IMR-90 (cell line): ENCODE data around the gene AFTPH. TPM values are rescaled to one million over a fixed set of nuclear protein-coding genes. Genes with fewer than 3 reads are reported as not detected.

ENCODE experiments used
- ATAC-seq: fragments of 200-7000 bp; cut with Tn5 transposase; 2 replicates; pipeline ENCODE4 v1.9.1; 2020; ENCODE audit warnings: low read depth, mild to moderate bottlenecking, moderate library complexity
- BruUV-seq: library from RNA; stranded (reverse); fragments of 400-500 nt; replicated peaks from 2 replicates; lab custom pipeline; 2021; lab: Mats Ljungman, UMichigan
- CTCF ChIA-PET: fragments of 300-600 bp; formaldehyde crosslinking; extraction: SDS; loops from one replicate; lab custom pipeline; 2021; ENCODE audit warnings: antibody characterized with exemption; lab: Yijun Ruan, JAX
- POLR2A ChIA-PET: fragments of 300-600 bp; sonication (Branson Sonifier 250); formaldehyde crosslinking; loops from one replicate; lab custom pipeline; 2022; ENCODE audit warnings: antibody characterized with exemption; ENCODE audit not compliant: unreplicated experiment; lab: Charles Lee
- DNase-seq: peaks from one replicate; pipeline ENCODE4 v3.0.0; 2013
- H2AFZ ChIP-seq: replicated peaks from 2 replicates; pipeline ENCODE3; 2013; ENCODE audit warnings: low read length, mild to moderate bottlenecking; ENCODE audit not compliant: poor library complexity
- H2AK5ac ChIP-seq: 2 replicates; pipeline ENCODE4 v1.6.1; 2013; ENCODE audit warnings: low read depth, low read length, inconsistent platforms
- H2AK9ac ChIP-seq: replicated peaks from 2 replicates; pipeline ENCODE3; 2013; ENCODE audit warnings: mild to moderate bottlenecking, low read depth, low read length, moderate library complexity; ENCODE audit not compliant: poor library complexity
- H2BK120ac ChIP-seq: 2 replicates; pipeline ENCODE4 v1.6.1; 2013; ENCODE audit warnings: low read depth, low read length, inconsistent platforms
- H2BK15ac ChIP-seq: 3 replicates; pipeline ENCODE4 v1.6.1; 2013; ENCODE audit warnings: low read depth, low read length, inconsistent platforms
- H2BK20ac ChIP-seq: 2 replicates; pipeline ENCODE4 v1.6.1; 2013; ENCODE audit warnings: low read depth, mild to moderate bottlenecking, inconsistent platforms, low read length, moderate library complexity
- H2BK5ac ChIP-seq: 2 replicates; pipeline ENCODE4 v1.6.1; 2013; ENCODE audit warnings: mild to moderate bottlenecking, low read depth, low read length, inconsistent platforms; ENCODE audit not compliant: poor library complexity, severe bottlenecking
- H3K14ac ChIP-seq: replicated peaks from 2 replicates; pipeline ENCODE4 v1.6.1; 2013; ENCODE audit warnings: low read depth, low read length, inconsistent platforms
- H3K18ac ChIP-seq: 2 replicates; pipeline ENCODE4 v1.6.1; 2013; ENCODE audit warnings: low read depth, low read length, control low read depth
- H3K23ac ChIP-seq: 2 replicates; pipeline ENCODE4 v1.6.1; 2013; ENCODE audit warnings: low read depth, low read length, inconsistent platforms
- H3K27ac ChIP-seq: 2 replicates; pipeline ENCODE4 v1.5.1; 2013; ENCODE audit warnings: mild to moderate bottlenecking, control low read depth, low read length; ENCODE audit not compliant: insufficient read depth
- H3K27me3 ChIP-seq: 2 replicates; pipeline ENCODE4 v1.6.1; 2013; ENCODE audit warnings: low read length; ENCODE audit not compliant: control insufficient read depth, insufficient read depth
- H3K36me3 ChIP-seq: 2 replicates; pipeline ENCODE4 v1.6.1; 2013; ENCODE audit warnings: low read length, mixed read lengths; ENCODE audit not compliant: control insufficient read depth, insufficient read depth
- H3K4ac ChIP-seq: 2 replicates; pipeline ENCODE4 v1.6.1; 2013; ENCODE audit warnings: low read depth, low read length, inconsistent platforms
- H3K4me1 ChIP-seq: 2 replicates; pipeline ENCODE4 v1.6.1; 2013; ENCODE audit warnings: low read length, mixed read lengths; ENCODE audit not compliant: control insufficient read depth, insufficient read depth
- H3K4me2 ChIP-seq: 2 replicates; pipeline ENCODE4 v1.6.1; 2013; ENCODE audit warnings: low read depth, mild to moderate bottlenecking, control low read depth, low read length, moderate library complexity
- H3K4me3 ChIP-seq: 2 replicates; pipeline ENCODE4 v1.5.1; 2013; ENCODE audit warnings: low read depth, mild to moderate bottlenecking, control low read depth, low read length, moderate library complexity; ENCODE audit not compliant: insufficient read depth
- H3K56ac ChIP-seq: 2 replicates; pipeline ENCODE4 v1.6.1; 2013; ENCODE audit warnings: low read length, inconsistent platforms; ENCODE audit not compliant: insufficient read depth; ENCODE audit errors: extremely low read depth
- H3K79me1 ChIP-seq, 2 experiments: 2 replicates each; pipeline ENCODE4 v1.6.1; 2013; ENCODE audit warnings: low read length in 2 of 2, inconsistent platforms in 1 of 2, low read depth in 1 of 2
- H3K9ac ChIP-seq: 2 replicates; pipeline ENCODE4 v1.6.1; 2013; ENCODE audit warnings: low read depth, low read length, control low read depth
- H3K9me1 ChIP-seq: 2 replicates; pipeline ENCODE4 v1.6.1; 2013; ENCODE audit warnings: low read length, inconsistent platforms; ENCODE audit not compliant: insufficient read depth
- H3K9me3 ChIP-seq: 2 replicates; pipeline ENCODE4 v1.6.1; 2013; ENCODE audit warnings: low read length; ENCODE audit not compliant: control insufficient read depth, insufficient read depth
- H4K20me1 ChIP-seq: 2 replicates; pipeline ENCODE4 v1.6.1; 2013; ENCODE audit warnings: low read length, inconsistent platforms; ENCODE audit not compliant: insufficient read depth
- H4K5ac ChIP-seq: 2 replicates; pipeline ENCODE4 v1.6.1; 2013; ENCODE audit warnings: mild to moderate bottlenecking, low read depth, low read length, control low read depth
- H4K8ac ChIP-seq, 2 experiments: 2 replicates each; pipeline ENCODE4 v1.6.1; 2013; ENCODE audit warnings: low read depth in 2 of 2, low read length in 2 of 2, control low read depth in 1 of 2, inconsistent platforms in 1 of 2
- H4K91ac ChIP-seq: 2 replicates; pipeline ENCODE4 v1.6.1; 2013; ENCODE audit warnings: low read depth, low read length, inconsistent platforms; ENCODE audit not compliant: insufficient read depth
- BHLHE40 ChIP-seq: fragments of 150-350 bp; IDR thresholded peaks from 2 replicates; pipeline ENCODE4 v1.6.1; 2016; ENCODE audit warnings: mild to moderate bottlenecking, low read depth, low read length
- CEBPB ChIP-seq: IDR thresholded peaks from 2 replicates; pipeline ENCODE4 v1.6.1; 2012; ENCODE audit warnings: low read depth, low read length, improper control_type of control experiment
- CHD1 ChIP-seq: IDR thresholded peaks from 2 replicates; pipeline ENCODE4 v1.6.1; 2012; ENCODE audit warnings: low read depth, low read length, improper control_type of control experiment
- FOS ChIP-seq: fragments of 150-350 bp; IDR thresholded peaks from 2 replicates; pipeline ENCODE4 v1.6.1; 2016; ENCODE audit warnings: low read depth, low read length
- MAFK ChIP-seq: IDR thresholded peaks from 2 replicates; pipeline ENCODE4 v1.6.1; 2012; ENCODE audit warnings: low read depth, low read length, improper control_type of control experiment
- MAZ ChIP-seq: IDR thresholded peaks from 2 replicates; pipeline ENCODE4 v1.6.1; 2012; ENCODE audit warnings: low read depth, mild to moderate bottlenecking, low read length, improper control_type of control experiment, moderate library complexity, borderline replicate concordance
- MXI1 ChIP-seq: IDR thresholded peaks from 2 replicates; pipeline ENCODE4 v1.6.1; 2012; ENCODE audit warnings: low read depth, mild to moderate bottlenecking, low read length, moderate library complexity, borderline replicate concordance
- NFE2L2 ChIP-seq: fragments of 150-350 bp; IDR thresholded peaks from 2 replicates; pipeline ENCODE4 v1.6.1; 2016; ENCODE audit warnings: low read depth, mild to moderate bottlenecking, low read length
- POLR2A ChIP-seq: IDR thresholded peaks from 2 replicates; pipeline ENCODE4 v1.6.1; 2012; ENCODE audit warnings: mild to moderate bottlenecking, low read depth, low read length
- RAD21 ChIP-seq: IDR thresholded peaks from 2 replicates; pipeline ENCODE4 v1.6.1; 2012; ENCODE audit warnings: low read length, improper control_type of control experiment
- RCOR1 ChIP-seq: IDR thresholded peaks from 2 replicates; pipeline ENCODE4 v1.6.1; 2012; ENCODE audit warnings: mild to moderate bottlenecking, low read length, improper control_type of control experiment; ENCODE audit not compliant: insufficient replicate concordance
- RFX5 ChIP-seq: IDR thresholded peaks from 2 replicates; pipeline ENCODE4 v1.8.0; 2012; ENCODE audit warnings: low read depth, mild to moderate bottlenecking, low read length, moderate library complexity
- SMC3 ChIP-seq: fragments of 150-350 bp; IDR thresholded peaks from 2 replicates; pipeline ENCODE4 v1.6.1; 2016; ENCODE audit warnings: low read depth, mild to moderate bottlenecking, antibody characterized with exemption, low read length, moderate library complexity
- WGBS, 2 experiments: methylation state at CpG; one replicate each; pipeline versions ENCODE4 v1.1.5 to v1.1.7; 2013; ENCODE audit warnings: missing lambda C conversion rate in 2 of 2; ENCODE audit not compliant: insufficient read length in 1 of 2; ENCODE audit errors: extremely low coverage in 2 of 2; 5-methylcytosine and 5-hydroxymethylcytosine counted together
- dilution Hi-C: fragments of 300-500 bp; cut with HindIII; formaldehyde crosslinking; loops from one replicate; pipeline ENCODE4 v1.14.3; 2018; ENCODE audit warnings: low sequenced_read_pairs; ENCODE audit not compliant: unreplicated experiment
- in situ Hi-C: fragments of 300-500 bp; cut with MboI; formaldehyde crosslinking; loops from 3 replicates; pipeline ENCODE4 v1.14.3; 2019; ENCODE audit warnings: low sequenced_read_pairs, inconsistent platforms, mixed read lengths
- intact Hi-C: fragments of 100-400 bp; cut with micrococcal nuclease; formaldehyde crosslinking; loops from 2 replicates; pipeline ENCODE4 v1.10.0; 2022
- polyA plus RNA-seq, 3 experiments: library from polyadenylated mRNA; depleted of rRNA; stranded (reverse); fragments of >200 nt; gene quantifications; 2 replicates each; pipeline ENCODE4 v1.2.3, GENCODE V29; 2012; ENCODE audit warnings: low replicate concordance in 1 of 3
- total RNA-seq: library from RNA; depleted of rRNA; stranded (reverse); fragments of >200 nt; gene quantifications from 2 replicates; pipeline ENCODE4 v1.2.3, GENCODE V29; 2012
- TF ChIP-seq, protein P1 (sequence below): fragments of 150-350 bp; IDR thresholded peaks from 2 replicates; pipeline ENCODE4 v1.6.1; 2017; ENCODE audit warnings: mild to moderate bottlenecking, antibody characterized with exemption, low read length, low read depth
- TF ChIP-seq, protein P2 (sequence below): conservative IDR thresholded peaks from 2 replicates; pipeline ENCODE4 v1.5.1; 2012; ENCODE audit warnings: mild to moderate bottlenecking, low read depth, low read length, improper control_type of control experiment
- TF ChIP-seq, protein P3 (sequence below): fragments of 150-350 bp; IDR thresholded peaks from 2 replicates; pipeline ENCODE4 v1.6.1; 2016; ENCODE audit warnings: low read depth, mild to moderate bottlenecking, low read length, moderate library complexity, borderline replicate concordance

AFTPH gene
- total and polyA plus RNA-seq, 2 of the 4 experiments (the other 2 are of a cell fraction) = 9.4 to 19.9 TPM

DNA sequence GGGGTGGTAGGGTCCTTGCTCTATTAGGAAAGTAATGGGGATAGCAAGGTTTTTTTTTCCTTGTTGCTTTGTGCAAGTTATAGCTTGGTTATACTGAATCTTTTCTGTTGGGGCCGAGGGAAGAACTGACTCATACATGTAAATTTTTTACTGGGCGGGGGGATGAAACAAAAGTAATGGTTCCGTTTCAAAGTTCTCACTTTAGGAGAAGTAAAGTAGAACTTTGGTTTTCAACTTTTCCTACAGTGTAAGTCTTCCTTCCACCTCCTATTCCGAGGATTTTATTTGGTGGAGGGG lies 1.1 kb downstream of the AFTPH start:
- Histone ChIP-seq H2AK9ac (peak overlapping the region; percentile 83), H3K9me3 (no peaks in the 10 kb centered on the region), H2BK5ac (no peak overlapping the region), H2BK120ac (no peak overlapping the region), H3K36me3 (no peaks in the 10 kb centered on the region), H2BK15ac (no peak overlapping the region), H3K9me1 (no peaks in the 10 kb centered on the region), H2AFZ (peak overlapping the region; percentile 99), H3K9ac (peak overlapping the region; percentile 72), H3K27ac (peak overlapping the region; percentile 68), H3K18ac (no peak overlapping the region), H3K56ac (0 out of 2 replicates have a peak overlapping the region, but pooled peaks have one; percentile 24), H4K5ac (no peak overlapping the region), H4K20me1 (peaks cover 10% of the 10 kb centered on the region), H4K91ac (no peak overlapping the region), H2BK20ac (no peak overlapping the region), H2AK5ac (peak overlapping the region; percentile 61), H4K8ac (no peak overlapping the region), H3K4ac (no peak overlapping the region), H3K23ac (peak overlapping the region; percentile 65), H3K14ac (peak overlapping the region; percentile 73), H3K79me1 (peaks cover 13 to 30% of the 10 kb centered on the region in 2 experiments), H3K4me3 (peak overlapping the region; percentile 87), H3K4me1 (no peaks in the 10 kb centered on the region), H3K27me3 (no peaks in the 10 kb centered on the region), H3K4me2 (peak overlapping the region; percentile 100)
- peak; percentile 16 for DNase-seq
- ChIA-PET POLR2A (no interaction called here), CTCF (no interaction called here)
- TF ChIP-seq SMC3 (no peak), MAFK (no peak), RCOR1 (no peak), CEBPB (no peak), RFX5 (no peak), MAZ (no peak), POLR2A (no peak), MXI1 (no peak), NFE2L2 (no peak), RAD21 (no peak), BHLHE40 (no peak), CHD1 (no peak), FOS (no peak)
- TF ChIP-seq, protein P1, sequence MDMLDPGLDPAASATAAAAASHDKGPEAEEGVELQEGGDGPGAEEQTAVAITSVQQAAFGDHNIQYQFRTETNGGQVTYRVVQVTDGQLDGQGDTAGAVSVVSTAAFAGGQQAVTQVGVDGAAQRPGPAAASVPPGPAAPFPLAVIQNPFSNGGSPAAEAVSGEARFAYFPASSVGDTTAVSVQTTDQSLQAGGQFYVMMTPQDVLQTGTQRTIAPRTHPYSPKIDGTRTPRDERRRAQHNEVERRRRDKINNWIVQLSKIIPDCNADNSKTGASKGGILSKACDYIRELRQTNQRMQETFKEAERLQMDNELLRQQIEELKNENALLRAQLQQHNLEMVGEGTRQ = no peak
- TF ChIP-seq, protein P2, sequence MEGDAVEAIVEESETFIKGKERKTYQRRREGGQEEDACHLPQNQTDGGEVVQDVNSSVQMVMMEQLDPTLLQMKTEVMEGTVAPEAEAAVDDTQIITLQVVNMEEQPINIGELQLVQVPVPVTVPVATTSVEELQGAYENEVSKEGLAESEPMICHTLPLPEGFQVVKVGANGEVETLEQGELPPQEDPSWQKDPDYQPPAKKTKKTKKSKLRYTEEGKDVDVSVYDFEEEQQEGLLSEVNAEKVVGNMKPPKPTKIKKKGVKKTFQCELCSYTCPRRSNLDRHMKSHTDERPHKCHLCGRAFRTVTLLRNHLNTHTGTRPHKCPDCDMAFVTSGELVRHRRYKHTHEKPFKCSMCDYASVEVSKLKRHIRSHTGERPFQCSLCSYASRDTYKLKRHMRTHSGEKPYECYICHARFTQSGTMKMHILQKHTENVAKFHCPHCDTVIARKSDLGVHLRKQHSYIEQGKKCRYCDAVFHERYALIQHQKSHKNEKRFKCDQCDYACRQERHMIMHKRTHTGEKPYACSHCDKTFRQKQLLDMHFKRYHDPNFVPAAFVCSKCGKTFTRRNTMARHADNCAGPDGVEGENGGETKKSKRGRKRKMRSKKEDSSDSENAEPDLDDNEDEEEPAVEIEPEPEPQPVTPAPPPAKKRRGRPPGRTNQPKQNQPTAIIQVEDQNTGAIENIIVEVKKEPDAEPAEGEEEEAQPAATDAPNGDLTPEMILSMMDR = no peak
- TF ChIP-seq, protein P3, sequence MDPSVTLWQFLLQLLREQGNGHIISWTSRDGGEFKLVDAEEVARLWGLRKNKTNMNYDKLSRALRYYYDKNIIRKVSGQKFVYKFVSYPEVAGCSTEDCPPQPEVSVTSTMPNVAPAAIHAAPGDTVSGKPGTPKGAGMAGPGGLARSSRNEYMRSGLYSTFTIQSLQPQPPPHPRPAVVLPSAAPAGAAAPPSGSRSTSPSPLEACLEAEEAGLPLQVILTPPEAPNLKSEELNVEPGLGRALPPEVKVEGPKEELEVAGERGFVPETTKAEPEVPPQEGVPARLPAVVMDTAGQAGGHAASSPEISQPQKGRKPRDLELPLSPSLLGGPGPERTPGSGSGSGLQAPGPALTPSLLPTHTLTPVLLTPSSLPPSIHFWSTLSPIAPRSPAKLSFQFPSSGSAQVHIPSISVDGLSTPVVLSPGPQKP = no peak
- ATAC-seq = no peak
- in situ Hi-C loops = loop anchor here (10.0 kb wide), 1 partner anchor 350 kb away; no protein-coding TSS in a partner anchor
- no CpG with 5 or more reads among the region's 4 CpGs for WGBS, 2 experiments
- no TSS peak for BruUV-seq
- dilution Hi-C loops = no loop called here
- intact Hi-C loops = loop anchor here (2.0 kb wide), 2 partner anchors 30 to 120 kb away; no protein-coding TSS in a partner anchor
